ELR (cell line): ENCODE measurements around the gene SUPT3H.
"Not testable (repeated sequence)": the region's sequence is repeated elsewhere in the genome, so short reads cannot be mapped to it uniquely, and the experiment has no call there.

Source experiments
- DNase-seq: peaks from one replicate; pipeline ENCODE4 v3.0.0-alpha.2; 2015; ENCODE audit warnings: low read depth

SUPT3H gene

DNA sequence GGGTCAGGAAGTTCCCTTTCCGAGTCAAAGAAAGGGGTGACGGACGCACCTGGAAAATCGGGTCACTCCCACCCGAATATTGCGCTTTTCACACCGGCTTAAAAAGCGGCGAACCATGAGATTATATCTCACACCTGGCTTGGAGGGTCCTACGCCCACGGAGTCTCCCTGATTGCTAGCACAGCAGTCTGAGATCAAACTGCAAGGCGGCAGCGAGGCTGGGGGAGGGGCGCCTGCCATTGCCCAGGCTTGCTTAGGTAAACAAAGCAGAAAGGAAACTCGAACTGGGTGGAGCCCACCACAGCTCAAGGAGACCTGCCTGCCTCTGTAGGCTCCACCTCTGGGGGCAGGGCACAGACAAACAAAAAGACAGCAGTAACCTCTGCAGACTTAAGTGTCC lies 315.1 kb downstream of the SUPT3H start:
- DNase-seq, result not testable (repeated sequence)

DNA sequence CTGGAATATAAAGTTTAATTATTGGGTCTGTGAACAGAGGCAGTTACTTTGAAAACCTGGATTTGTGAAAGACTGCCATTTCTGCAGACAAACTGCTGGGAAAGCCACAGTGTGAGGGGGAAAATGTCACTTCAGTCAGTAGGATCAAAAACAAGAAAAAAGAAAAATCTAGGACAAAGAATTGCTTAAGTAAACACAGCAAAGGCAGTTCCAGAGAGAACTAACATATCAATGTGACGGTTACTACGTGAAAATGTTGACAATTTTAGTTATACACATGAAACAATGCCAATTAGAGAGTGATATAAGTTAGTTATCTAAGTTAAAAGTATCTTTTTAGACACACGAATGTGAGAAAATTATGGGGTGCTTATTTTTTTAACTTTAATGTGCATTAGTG lies 320.0 kb downstream of the SUPT3H start:
- no peak for DNase-seq

DNA sequence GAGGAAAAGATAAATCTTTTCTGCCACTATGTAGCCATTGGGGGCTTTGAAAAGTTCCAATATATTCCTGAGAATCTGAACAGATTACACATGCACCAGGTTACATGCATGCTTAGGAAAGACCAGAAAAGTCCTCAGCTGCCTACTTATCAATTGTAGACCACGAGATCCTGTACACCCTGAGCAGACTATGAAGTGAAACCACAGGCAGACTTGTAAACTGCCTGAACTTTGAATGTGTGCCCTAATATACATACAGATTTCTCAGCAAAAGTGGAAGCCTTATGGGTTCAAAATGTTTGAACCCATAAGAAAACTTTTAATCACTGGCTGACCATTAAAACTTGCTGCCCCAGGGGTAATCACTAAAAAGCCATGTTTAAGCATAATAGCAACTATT lies 323.1 kb downstream of the SUPT3H start:
- no peak for DNase-seq

DNA sequence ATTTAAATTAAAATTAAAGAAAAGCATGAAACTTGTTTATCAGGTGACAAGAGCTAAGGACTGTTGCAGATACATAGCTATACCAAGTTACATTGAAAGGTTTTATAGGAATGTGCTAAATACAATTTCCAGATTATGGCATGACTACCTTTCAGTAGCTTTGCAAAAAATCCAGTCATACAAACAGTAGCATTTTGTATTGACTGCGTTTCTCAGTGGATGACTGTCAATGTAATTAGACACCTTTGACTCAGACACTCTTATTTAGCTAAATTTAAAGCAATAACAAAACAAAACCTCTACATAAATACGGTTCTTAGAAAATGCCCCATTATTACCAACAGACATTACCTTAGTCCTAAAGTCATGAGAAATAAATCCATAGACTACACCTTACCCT lies 325.4 kb downstream of the SUPT3H start:
- DNase-seq, result peak; percentile 31

DNA sequence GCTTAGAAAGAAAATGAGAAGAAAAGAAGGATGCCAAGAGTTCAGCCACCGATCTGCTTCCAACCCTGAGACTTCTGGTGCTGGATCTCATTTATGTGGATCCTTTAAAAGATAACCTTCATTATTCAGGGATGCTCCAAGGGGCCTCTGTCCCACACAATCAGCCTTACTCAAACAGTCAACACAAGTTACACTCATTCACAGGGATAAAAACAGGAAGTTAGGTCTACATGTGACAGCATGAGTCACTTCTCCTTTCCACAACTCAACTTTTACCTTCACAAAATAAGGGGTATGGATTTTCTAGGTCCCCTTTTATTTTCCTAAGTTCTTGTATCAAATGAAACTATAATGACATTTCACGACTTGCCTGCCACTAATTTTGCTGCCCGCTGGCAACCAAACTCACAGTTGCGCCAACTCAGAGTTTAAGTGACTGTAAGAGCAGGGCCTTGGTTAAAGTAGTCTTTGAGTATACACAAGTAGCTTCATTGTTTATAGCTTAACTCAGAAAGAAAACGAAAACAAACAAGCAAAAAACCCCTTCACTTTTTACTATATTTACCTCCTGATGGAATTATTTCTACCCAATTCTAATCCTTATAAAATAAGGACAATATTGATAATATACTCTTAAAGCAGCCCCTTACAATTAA lies 328.4 kb downstream of the SUPT3H start:
- DNase-seq, result peak; percentile 73

DNA sequence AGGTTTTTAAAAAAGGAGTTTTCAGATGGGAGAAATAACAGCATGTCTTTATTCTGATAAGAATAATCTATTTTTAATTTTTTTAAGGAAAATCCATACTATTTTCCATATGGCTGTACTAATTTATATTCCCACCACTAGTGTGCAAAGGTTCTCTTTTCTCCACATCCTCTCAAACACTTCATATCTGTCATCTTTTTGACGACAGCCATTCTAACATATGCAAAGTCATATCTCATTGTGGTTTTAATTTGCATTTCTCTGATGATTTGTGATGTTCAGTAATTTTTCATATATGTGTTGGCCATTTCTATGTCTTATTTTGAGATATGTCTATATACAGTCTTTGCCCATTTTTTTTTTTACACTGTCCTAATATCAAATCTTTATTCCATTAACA lies 330.2 kb downstream of the SUPT3H start:
- no peak for DNase-seq

DNA sequence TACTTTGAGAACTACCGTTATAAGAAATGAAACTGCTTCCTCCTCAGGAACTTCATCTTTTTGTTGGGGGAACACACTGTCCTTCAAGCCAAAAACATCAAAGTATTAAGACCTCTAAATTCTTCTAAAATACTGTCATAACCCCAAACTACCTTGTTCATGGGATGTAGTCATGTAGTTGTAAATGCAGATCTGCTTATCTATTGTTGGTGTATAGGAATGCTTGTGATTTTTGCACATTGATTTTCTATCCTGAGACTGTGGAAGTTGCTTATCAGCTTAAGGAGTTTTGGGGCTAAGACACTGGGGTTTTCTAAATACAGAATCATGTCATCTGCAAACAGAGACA lies 332.5 kb downstream of the SUPT3H start:
- DNase-seq, result no peak

DNA sequence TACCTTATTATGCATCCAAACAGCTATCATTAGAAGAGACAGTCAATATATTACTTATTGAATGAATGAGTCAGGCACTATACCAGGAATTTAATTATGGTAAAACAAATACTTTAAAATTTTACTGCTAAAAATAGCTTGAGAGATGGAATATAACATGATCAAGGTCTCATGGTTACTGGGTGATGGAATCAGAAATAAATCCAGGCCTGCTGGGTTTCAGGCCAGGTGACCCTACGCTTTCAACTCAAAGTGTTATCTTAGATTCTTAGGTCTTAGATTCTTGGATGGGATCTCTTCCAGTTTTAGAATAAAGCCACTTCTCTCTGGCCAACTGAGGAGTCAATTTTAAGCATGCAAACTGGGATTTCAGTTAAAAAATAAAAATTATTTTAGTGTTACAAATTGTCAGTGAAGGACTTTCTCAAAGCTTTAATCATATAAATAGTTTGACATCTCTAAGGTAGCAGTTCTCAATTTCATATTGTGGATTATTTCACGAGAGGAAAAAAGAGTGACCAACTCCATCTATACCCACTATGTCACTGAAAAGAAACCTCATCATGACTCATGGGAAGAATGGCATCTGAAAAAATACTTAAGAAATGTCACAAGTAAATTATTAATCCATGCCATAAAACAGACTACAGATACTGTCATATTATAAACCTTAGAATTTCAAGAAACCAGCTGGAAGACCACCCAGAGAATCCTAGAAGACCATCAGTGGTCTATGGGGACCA lies 333.1 kb downstream of the SUPT3H start:
- DNase-seq, result peak; percentile 35

DNA sequence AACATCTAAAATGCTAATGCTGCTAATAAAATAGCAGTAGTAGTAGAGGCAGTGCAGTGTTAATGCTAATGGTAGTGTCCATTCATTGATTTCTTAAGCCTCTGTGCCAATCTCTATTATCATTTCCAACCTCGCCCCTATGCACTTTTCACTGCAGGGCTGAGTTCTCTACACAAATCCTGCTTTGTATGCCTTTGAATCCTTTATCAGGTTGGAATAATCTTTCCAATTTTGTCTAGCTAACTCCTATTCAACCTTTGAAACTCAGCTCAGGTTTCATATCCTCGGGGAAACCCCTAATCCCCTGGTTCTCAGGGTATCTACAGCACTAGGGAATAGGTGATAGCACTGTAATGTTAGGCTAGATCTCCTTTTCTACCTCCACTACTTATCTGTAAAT lies 333.6 kb downstream of the SUPT3H start:
- no peak for DNase-seq

DNA sequence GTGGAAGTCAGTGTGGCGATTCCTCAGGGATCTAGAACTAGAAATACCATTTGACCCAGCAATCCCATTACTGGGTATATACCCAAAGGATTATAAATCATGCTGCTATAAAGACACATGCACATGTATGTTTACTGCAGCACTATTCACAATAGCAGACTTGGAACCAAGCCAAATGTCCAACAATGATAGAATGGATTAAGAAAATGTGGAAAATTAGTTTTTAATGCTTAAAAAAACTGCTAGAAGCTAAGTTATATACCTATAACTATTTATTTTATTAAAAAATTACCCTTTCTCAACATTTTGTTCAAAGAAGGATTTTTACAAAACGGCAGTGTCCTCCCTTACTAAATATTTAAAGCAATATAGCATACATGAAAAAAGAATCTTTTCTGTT lies 335.1 kb downstream of the SUPT3H start:
- DNase-seq, result not testable (repeated sequence)

DNA sequence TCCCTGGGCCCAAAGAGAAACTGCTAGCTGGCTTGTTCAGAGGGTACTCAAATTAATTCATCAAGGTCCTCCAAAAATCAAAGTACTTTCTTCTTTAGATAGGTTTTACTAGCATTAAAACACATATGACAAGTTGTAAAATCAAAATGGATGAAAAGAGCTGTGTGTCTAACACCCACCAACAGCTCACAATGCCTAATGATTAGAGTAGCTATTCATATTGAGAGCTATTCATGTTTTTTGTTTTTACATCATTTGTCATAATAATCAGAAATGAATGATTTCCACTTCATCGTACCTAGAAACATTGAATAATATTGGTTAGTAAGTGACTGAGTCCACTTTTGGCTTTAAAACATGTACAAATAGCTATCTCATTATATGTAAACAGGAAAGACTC lies 339.5 kb downstream of the SUPT3H start:
- DNase-seq, result no peak

DNA sequence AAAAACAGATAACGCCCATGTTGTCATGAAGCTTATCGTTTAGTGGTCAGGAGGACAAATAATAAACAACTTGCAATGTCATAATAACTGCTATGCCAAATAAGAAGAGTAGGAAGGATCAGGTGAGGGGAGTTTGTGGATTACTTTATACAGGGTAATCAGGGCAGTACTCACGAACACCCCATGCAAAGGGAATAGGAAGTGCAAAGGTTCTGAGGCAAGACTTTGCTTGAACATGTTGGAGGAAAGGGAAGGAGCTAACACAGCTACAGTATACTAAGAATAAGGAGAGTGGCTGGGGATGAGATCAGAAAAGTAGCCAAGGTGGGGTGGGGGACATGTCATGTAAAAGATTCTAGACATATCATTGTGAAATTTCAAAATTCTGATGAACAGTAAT lies 341.6 kb downstream of the SUPT3H start:
- DNase-seq, result no peak

DNA sequence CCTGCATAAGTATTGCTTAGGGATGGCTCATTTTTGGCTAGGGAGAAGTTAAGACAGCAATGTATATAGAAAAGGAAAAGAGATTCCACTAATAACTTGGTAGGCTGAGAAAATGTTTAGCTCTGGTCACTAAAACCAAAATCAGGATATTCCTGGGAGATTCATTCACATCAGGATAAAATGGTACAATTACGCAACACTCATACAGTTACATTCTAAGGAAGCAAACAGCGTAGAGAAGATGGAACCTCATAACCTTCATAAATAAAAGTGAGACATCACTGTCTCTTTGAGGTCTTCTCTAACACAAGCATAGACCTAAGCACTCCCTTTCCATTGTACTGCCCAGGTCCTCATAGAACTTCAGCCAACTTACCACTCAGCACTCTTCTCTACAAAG lies 345.3 kb downstream of the SUPT3H start:
- no peak for DNase-seq

DNA sequence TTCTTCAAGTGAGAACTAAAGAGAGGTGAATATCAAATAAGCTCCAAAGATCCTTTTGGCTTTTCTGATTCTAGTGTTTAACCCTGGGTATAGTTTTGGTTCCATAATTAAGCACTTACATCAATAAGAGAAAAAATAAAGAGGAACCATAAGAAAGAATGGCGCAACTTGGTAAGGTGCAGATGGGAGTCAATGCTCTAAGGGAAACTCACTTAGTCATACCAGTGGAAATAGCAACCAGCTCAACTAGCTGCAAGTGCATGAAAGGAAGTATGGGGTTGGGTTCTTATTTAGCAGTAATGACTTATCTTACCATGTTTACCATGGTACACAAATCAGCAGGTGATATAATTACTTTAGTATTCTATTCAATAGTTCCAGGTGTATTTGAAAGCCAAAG lies 346.1 kb downstream of the SUPT3H start:
- no peak for DNase-seq

DNA sequence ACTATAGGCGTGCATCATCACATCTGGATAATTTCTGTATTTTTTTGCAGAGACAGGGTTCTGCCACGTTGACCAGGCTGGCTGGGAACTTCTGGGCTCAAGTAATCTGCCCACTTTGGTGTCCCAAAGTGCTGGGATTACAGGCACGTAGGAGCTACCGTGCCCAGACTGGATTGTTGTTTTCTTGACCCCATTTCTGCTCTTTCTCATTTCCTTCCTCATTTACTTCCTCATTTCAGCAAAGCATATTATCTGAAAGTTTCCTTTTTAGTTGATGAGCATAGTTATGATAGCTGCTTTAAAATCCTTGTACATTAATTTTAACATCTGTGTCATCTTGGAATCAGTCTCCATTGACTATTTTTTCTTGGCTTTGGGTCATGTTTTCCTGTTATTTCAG lies 350.6 kb downstream of the SUPT3H start:
- no peak for DNase-seq

DNA sequence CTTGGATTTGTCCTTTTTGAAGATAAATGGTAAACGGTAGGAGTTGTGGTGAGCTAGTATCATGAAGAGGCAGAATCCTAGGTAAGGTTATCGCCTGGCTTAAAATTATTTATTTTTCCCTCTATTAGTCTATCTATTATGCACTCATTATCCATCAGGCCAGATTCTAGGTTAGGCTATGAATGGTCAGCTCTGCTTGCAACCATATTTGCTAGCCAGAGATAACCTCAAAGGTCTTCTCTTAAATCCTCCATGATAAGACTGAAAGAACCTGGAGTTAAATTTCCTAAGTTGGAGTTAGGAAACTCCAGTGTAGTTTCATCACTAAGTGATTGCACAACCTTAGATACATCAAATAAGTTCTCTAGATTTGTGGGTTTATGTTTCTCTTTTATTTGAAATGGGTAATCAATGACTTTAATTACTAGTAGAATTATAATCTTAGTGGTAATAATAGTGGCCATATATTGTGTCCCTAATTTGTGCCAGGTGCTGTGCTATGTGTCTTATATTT lies 351.7 kb downstream of the SUPT3H start:
- DNase-seq, result no peak

DNA sequence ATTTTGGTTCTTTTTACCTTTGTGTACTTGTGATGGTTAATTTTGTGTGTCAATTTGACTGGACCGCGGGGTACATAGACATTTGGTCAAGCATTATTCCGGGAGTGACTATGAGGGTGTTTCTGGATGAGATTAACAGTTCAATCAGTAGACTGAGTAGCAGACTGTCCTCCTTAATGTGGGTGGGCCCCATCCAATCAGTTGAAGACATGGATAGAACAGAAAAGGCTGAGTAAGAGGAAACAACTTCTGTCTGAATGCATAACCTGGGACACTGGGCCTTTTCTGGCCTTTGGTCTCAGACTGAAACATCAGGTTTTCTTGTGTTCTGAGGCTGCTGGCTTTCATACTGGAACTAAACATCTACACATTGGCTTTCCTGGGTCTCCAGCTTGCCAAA lies 353.1 kb downstream of the SUPT3H start:
- DNase-seq, result no peak

DNA sequence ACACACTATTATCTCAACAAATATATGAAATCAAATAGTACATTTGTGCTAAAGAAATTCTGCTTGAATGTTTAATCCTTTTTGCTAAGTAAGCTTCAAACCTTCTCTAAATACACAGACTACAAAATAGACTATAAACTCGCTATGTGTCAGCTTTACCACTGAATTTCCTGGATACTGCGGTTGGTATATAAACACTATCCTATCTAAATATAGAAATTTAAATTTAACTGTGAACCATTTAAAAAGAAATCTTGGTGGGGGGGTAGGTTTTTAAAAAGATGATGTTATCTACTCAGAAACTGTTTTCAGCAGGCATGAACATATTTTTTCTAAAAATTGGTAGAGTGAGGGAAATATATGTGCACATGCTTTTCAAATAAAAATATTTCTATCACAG lies 356.1 kb downstream of the SUPT3H start:
- DNase-seq, result peak; percentile 21

DNA sequence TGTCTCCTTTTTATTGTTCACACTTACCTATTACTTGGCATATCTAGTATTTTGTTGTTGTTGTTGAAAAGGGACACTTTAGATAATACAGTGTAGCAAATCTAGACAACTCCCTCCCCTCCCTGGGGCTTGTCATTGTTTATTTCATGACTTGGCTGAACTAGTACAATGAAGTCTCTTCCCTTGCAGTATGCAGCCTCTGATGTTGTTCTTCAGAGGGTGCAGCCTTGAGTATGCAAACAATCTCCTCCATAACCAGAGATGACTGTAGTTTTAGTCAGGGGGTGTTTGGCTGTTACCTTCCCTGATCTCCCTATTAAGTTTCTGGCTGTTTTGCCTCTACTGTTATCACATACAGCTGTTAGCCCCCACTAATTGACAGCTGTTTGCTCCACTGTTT lies 365.0 kb downstream of the SUPT3H start:
- DNase-seq, result no peak

DNA sequence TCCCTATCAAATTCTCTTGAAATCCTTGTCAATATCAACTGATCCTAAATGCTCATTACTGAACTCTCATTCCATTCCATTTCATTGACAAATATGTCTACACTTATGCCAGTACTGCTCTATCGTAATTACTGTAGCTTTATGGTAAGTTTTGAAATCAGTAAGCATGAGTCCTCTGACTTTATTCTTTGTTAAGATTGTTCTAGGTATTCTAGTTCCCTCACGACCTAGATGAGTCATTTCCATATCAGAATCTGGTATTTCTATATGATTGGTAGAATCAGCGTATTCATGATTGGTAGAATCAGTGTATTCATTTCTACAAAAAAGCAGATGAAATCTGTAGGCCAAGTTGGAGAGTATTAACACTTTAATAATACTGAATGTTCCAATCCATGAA lies 368.2 kb downstream of the SUPT3H start:
- no peak for DNase-seq

DNA sequence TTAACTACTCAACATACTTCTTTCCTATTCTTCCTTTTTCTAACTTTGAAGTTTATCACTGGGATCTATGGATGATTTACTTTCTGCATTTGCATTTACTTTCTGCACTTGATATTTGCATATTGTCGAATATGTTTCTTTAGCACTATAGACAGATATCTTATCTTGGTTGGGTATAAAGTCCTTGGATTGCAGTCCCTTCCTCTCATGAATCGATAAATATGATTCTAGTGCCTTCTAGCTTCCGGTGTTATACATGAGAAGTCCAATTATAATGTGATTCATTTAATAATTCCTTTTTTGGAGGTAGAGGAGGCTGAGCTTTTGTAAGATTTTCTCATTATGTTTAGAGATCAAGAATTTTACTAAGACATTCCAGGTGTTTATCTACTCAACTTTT lies 370.8 kb downstream of the SUPT3H start:
- no peak for DNase-seq

DNA sequence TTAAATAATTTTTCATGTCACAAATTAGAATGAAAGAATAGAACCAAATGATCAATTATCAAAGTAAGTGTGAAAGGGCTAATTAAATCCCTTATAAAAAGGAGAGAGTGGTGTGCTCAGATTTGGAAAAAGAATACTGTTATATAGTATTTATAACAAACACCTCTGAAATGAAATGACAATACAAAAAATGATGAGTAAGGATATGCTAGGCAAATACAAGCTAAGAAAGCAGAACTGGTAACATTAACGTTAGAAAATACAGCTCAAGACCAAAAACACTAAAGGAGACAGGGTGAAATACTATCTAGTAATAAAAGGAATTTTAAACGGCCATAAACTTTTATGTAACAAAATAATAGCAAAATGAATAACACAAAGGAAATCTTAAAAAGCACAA lies 373.8 kb downstream of the SUPT3H start:
- no peak for DNase-seq

DNA sequence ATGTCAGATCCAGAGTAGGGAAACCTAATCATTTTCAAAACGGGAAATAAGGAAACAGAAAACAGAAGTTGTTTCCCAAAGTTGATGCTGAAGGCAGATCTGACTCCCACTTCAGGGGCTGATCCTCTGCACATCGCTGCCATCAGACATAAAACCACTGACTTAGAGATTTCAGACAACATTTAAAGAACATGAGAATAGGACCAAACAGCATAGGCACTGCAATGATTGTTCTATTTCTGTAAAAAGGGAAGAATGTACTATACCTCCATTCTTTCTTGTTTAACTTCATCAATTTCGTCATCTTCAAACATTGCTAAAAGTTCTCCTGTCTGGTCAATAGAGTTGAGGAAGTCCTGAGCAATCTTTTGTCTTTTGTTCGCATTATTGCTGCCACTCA lies 374.3 kb downstream of the SUPT3H start:
- no peak for DNase-seq
